BLaER1 treated with 17β-estradiol and CSF1 and Interleukin-3, amounts not matched to agents 10 nM and 100 nM (cell line): ENCODE results near the gene GPC1.

Experiments used
- H3K27ac ChIP-seq, 11 experiments: shearing (Covaris generic); formaldehyde crosslinking; 2 replicates each; pipeline ENCODE4 v1.8.1; 2022
- H3K27me3 ChIP-seq, 11 experiments: shearing (Covaris generic); formaldehyde crosslinking; 2 replicates each; pipeline ENCODE4 v1.8.1; 2022
- H3K36me3 ChIP-seq, 11 experiments: shearing (Covaris generic); formaldehyde crosslinking; 2 replicates each; pipeline ENCODE4 v1.8.1; 2022
- H3K4me1 ChIP-seq, 10 experiments: shearing (Covaris generic); formaldehyde crosslinking; 2 replicates each; pipeline ENCODE4 v1.8.1; 2022
- H3K4me2 ChIP-seq, 11 experiments: shearing (Covaris generic); formaldehyde crosslinking; 2 replicates each; pipeline ENCODE4 v1.8.1; 2022
- H3K4me3 ChIP-seq, 10 experiments: shearing (Covaris generic); formaldehyde crosslinking; 2 replicates each; pipeline ENCODE4 v1.8.1; 2022
- H3K9ac ChIP-seq, 11 experiments: shearing (Covaris generic); formaldehyde crosslinking; 2 replicates each; pipeline ENCODE4 v1.8.1; 2022
- H3K9me3 ChIP-seq, 11 experiments: shearing (Covaris generic); formaldehyde crosslinking; replicated peaks in 1 of 11; 2 replicates each; pipeline ENCODE4 v1.8.1; 2022
- H4K20me1 ChIP-seq, 11 experiments: shearing (Covaris generic); formaldehyde crosslinking; 2 replicates each; pipeline ENCODE4 v1.8.1; 2022
- Cebpa-rat ChIP-seq, 11 experiments: shearing (Covaris generic); IDR thresholded peaks; 2 replicates each; pipeline ENCODE4 v1.8.1; 2022

Gene GPC1

DNA sequence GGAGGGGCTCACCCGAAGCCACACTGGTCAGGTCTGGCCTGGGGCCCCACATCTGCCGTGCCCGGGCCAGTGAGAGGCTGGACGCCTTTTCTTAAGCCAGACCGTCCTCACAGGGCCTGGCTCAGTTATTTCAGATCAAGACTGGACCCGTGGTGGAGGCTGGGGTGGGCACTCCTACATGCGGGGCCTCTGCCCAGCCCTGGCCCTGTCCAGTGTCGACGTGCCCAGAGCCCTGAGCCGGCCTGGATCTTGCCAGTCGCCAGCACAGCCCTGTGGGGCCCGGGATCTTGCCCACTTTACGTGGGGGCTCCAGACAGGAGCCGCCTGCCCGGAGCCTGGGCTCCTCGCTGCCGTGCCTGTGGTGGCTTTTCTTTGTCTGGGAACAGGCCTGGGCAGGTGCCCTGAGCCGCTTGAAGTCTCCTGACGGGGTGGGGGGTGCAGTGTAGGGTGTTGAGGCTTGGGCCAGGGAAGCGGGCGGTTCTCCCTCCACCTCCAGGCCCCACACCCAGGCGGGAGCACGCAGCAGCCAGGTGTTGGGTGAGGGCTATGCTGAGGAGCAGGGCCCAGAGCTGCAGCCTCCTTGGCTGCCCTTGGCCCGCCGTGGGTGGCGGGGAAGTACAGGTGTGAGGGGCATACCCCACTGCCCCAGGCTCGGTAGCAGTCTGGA is 6.0 kb downstream of the GPC1 start:
- no peaks in the 10 kb centered on the region for H3K9me3 ChIP-seq
- no peak overlapping the region for H3K4me3 ChIP-seq
- TF ChIP-seq Cebpa-rat (IDR thresholded peaks at IDR 0.05) = no peak
- peak overlapping the region in 1 of 11 experiments; percentile 3; a peak in 1 of 22 replicates for H3K9ac ChIP-seq
- H3K27ac ChIP-seq = no peak overlapping the region
- peaks cover 0 to 96% (median 54%) of the 10 kb centered on the region in 11 experiments; a peak in 19 of 22 replicates for H4K20me1 ChIP-seq
- H3K4me2 ChIP-seq = no peak overlapping the region
- peaks cover 7 to 18% (median 13%) of the 10 kb centered on the region in 10 experiments for H3K4me1 ChIP-seq
- H3K27me3 ChIP-seq = peaks cover 17 to 20% (median 18%) of the 10 kb centered on the region in 11 experiments
- no peaks in the 10 kb centered on the region for H3K36me3 ChIP-seq

DNA sequence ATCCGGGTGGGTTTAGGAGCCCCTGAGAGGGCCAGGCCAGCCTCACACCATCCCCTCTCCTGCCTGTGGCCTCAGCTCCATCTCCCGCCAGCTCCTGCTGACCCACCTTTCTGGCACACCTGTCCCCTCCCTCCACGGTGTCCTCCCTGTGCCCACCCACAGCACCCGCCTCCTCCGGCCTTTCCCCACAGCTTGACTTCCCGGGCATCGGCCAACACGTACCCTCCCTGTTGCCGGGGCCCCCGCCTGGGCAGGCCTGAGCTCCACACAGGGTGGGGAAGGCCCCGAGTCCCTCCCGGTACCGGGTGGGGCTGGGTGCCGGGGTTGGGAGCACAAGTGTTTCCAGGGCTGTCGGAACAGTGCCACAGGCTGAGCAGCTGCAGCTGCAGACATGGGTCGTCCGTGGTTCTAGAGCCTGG is 6.5 kb downstream of the GPC1 start:
- H3K36me3 ChIP-seq = no peaks in the 10 kb centered on the region
- 0 out of 22 replicates have a peak overlapping the region, but pooled peaks of 1 of the 11 experiments have one; percentile 3 for H3K9ac ChIP-seq
- H3K4me3 ChIP-seq = no peak overlapping the region
- H3K9me3 ChIP-seq = no peaks in the 10 kb centered on the region
- peaks cover 0 to 96% (median 49%) of the 10 kb centered on the region in 11 experiments; a peak in 19 of 22 replicates for H4K20me1 ChIP-seq
- H3K4me1 ChIP-seq = peaks cover 2 to 13% (median 8%) of the 10 kb centered on the region in 10 experiments
- no peak overlapping the region for H3K27ac ChIP-seq
- no peak overlapping the region for H3K4me2 ChIP-seq
- TF ChIP-seq Cebpa-rat (IDR thresholded peaks at IDR 0.05) = no peak
- H3K27me3 ChIP-seq = peaks cover 12 to 15% (median 12%) of the 10 kb centered on the region in 11 experiments

DNA sequence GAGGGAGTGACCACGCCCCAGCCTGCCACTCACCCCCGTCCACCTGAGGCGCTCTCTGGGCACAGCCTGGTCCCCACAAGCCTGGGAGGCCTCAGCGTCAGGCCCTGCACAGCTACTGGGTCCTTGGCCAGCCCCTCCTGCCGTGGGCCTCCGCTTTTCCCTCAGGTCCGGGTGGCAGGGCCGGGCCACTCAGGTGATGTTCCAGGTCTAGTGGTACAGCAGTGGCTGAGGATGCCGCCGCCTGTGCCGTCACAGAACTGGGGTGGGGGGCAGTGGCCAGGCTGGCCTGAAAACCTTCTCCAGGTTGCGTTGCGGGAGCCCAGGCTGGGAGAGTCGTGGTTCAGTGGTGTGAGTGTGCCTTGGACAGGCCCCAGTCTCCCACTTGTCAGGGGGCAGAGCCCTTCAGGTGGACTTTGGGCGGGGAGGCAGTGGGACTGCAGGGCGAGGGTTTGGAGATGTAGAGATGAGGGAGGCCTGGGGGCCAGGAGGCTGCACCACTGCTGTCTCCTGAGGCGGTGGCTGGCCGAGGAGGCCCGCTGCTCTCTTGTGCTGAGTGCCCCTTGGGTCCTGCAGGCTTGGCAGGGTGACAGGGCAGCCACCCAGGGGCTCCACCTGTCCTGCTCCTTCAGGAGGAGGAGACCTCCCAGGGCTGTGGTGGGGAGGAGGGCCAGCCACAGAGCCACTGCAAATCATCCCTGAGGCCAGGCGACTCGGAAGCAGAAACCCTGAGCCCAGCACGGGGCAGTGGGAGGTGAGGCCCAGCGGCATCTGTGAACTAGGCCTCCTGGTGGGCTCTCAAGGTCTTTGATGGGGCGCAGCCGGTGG is 7.6 kb downstream of the GPC1 start:
- no peak overlapping the region for H3K27ac ChIP-seq
- H4K20me1 ChIP-seq = peaks cover 0 to 96% (median 48%) of the 10 kb centered on the region in 11 experiments; a peak in 18 of 22 replicates
- no peaks in the 10 kb centered on the region for H3K9me3 ChIP-seq
- no peak overlapping the region for H3K4me2 ChIP-seq
- H3K9ac ChIP-seq = no peak overlapping the region; a peak in 1 of 22 replicates
- peaks cover 0 to 4% (median under 1%) of the 10 kb centered on the region in 10 experiments; a peak in 8 of 20 replicates for H3K4me1 ChIP-seq
- TF ChIP-seq Cebpa-rat (IDR thresholded peaks at IDR 0.05) = no peak
- no peaks in the 10 kb centered on the region for H3K36me3 ChIP-seq
- H3K4me3 ChIP-seq = no peak overlapping the region
- H3K27me3 ChIP-seq = peaks cover under 1 to 4% (median 1%) of the 10 kb centered on the region in 11 experiments

DNA sequence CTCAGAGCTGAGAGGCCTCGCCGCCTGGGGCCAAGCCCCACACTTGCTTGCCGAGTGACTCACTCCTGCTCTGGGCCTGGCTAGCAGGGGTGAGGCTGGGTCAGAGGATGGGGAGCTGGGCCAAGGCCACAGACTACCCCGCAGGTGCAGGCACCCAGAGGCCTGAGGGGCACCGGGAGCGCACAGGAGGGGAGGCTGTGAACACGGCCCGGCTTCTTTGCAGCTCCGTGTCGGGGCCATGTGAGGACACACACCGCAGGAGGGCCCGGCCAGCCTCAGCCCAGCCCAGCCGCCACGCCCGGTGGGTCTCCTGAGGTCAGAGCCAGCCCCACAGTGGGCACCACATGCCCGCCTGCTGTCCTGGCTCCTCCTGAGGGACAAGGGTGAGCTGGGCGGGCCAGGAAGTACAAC is 8.4 kb downstream of the GPC1 start:
- H3K27me3 ChIP-seq = no peaks in the 10 kb centered on the region
- H3K9me3 ChIP-seq = no peaks in the 10 kb centered on the region
- peaks cover 0 to 97% (median 48%) of the 10 kb centered on the region in 11 experiments; a peak in 18 of 22 replicates for H4K20me1 ChIP-seq
- no peaks in the 10 kb centered on the region for H3K4me1 ChIP-seq
- H3K4me3 ChIP-seq = no peak overlapping the region
- no peak overlapping the region for H3K4me2 ChIP-seq
- no peaks in the 10 kb centered on the region for H3K36me3 ChIP-seq
- TF ChIP-seq Cebpa-rat (IDR thresholded peaks at IDR 0.05) = no peak
- no peak overlapping the region for H3K9ac ChIP-seq
- no peak overlapping the region for H3K27ac ChIP-seq

DNA sequence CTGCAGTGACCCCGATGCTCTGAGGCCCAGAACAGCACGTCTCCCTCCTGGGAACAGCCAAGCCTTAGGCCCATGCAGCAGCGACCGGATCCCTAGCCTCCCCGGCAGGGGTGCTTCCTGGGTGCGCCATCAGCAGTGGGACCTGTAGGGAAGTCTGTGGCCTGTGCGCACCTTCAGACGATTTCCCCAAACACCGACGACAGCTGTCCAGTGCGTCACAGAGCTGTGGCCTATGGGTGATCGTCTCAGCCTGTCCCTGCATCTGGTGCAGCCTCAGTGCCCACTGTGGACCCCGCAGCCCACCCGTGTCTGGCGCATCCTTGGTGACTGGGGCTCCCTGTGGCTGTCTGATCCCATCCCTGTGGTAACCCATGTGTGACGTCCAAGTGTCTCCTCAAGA is 9.0 kb downstream of the GPC1 start:
- peaks cover 0 to 2% (median under 1%) of the 10 kb centered on the region in 10 experiments; a peak in 7 of 20 replicates for H3K4me1 ChIP-seq
- no peak overlapping the region for H3K4me2 ChIP-seq
- no peak overlapping the region for H3K27ac ChIP-seq
- TF ChIP-seq Cebpa-rat (IDR thresholded peaks at IDR 0.05) = no peak
- no peaks in the 10 kb centered on the region for H3K36me3 ChIP-seq
- no peak overlapping the region for H3K9ac ChIP-seq
- H3K4me3 ChIP-seq = no peak overlapping the region
- H4K20me1 ChIP-seq = peaks cover 0 to 96% (median 48%) of the 10 kb centered on the region in 11 experiments; a peak in 18 of 22 replicates
- H3K9me3 ChIP-seq = no peaks in the 10 kb centered on the region
- peaks cover 0 to 1% (median 0%) of the 10 kb centered on the region in 11 experiments; a peak in 2 of 22 replicates for H3K27me3 ChIP-seq

DNA sequence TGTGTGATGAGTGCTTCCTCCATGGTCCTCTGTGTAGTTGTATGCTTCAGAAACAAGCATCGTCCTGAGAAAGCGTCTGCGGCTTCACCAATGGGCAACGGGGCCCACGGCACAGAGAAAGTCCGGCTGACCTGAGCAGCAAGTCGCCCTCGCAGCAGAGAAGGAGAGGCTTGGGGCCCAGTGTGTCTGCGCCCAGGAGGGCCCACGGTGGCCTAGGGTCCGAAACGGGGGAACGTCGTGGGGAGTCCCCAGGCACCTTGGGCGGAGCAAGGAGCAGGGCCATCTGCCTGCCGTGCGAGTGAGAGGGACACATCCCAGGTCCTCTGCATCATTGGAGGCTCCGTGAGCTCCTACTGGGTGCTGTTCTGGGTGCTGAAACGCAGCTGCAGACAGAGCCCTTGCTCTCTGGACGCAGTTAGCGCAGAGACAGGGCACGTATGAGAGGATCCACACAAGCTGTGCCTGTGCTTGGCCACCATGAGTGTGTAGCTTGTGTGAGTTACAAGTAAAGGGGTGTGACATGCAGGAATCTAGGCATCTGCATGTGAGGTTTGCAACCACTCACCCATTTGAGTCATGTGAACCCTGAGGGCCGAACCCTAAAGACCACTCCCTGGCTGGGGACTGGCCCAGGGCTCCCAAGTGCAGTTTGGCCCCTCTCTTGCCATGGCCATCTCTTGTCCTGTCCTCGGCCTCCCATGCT is 10.6 kb downstream of the GPC1 start:
- Histone ChIP-seq H4K20me1 (peaks cover 0 to 96% (median 61%) of the 10 kb centered on the region in 11 experiments; a peak in 18 of 22 replicates), H3K4me3 (no peak overlapping the region), H3K27me3 (peaks cover 0 to 18% (median under 1%) of the 10 kb centered on the region in 11 experiments; a peak in 8 of 22 replicates), H3K27ac (no peak overlapping the region), H3K9me3 (no peaks in the 10 kb centered on the region), H3K36me3 (no peaks in the 10 kb centered on the region), H3K4me1 (peaks cover 12 to 18% (median 16%) of the 10 kb centered on the region in 10 experiments), H3K9ac (no peak overlapping the region), H3K4me2 (no peak overlapping the region)
- no peak for TF ChIP-seq Cebpa-rat (IDR thresholded peaks at IDR 0.05)

DNA sequence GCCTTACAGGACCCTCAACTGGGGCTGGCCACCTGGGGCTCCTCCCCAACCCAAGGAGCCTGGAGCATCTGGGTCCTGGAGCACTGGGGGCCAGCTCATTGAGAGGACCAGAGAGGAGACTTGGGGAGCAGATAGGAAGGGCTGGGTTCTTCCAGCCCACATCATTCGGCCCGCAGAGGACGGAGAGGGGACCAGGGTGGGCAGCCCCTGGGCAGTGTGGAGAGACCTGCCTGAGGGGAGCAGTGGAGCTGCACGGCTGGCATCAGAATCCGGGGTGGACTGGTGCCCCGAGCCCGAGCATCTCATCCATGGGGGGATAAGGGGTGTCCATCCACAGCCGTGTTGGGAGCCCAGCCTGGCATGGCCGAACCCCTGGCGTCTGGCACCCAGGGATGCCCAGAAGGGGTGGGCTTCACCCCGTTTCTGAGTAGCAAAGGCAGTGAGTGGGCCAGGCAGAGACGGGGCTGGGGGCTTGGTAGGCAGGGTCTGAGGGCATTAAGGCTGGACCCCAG is 11.3 kb downstream of the GPC1 start:
- Histone ChIP-seq H3K4me3 (no peak overlapping the region), H3K36me3 (no peaks in the 10 kb centered on the region), H3K4me2 (no peak overlapping the region), H3K9ac (no peak overlapping the region), H3K9me3 (no peaks in the 10 kb centered on the region), H3K4me1 (peaks cover 15 to 24% (median 22%) of the 10 kb centered on the region in 10 experiments), H4K20me1 (peaks cover 0 to 97% (median 67%) of the 10 kb centered on the region in 11 experiments; a peak in 18 of 22 replicates), H3K27me3 (peaks cover 3 to 24% (median 6%) of the 10 kb centered on the region in 11 experiments; a peak in 20 of 22 replicates), H3K27ac (no peak overlapping the region)
- TF ChIP-seq Cebpa-rat (IDR thresholded peaks at IDR 0.05) = no peak

DNA sequence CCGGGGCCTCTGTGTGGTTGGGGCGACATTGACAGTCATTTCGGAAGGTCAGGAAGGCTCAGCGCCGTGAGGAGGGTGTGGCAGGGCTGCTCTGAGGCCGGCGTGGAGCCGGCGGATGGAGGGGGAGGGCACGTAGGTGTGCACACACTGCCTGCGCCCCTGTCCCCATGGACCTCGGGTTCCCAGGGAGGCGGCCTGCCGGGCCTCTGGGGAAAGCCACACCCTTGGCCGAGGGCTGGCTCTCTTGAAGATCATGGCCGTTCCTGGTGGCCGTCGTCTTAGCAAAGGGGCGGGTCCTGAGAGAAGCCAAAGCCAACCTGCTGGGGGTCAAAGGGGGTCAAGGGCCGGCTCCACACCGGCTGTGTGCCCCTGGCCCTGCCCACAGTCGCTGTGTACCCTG is 11.9 kb downstream of the GPC1 start:
- Histone ChIP-seq H3K27ac (no peak overlapping the region), H3K4me3 (no peak overlapping the region), H3K27me3 (peaks cover 9 to 30% (median 12%) of the 10 kb centered on the region in 11 experiments), H3K4me2 (no peak overlapping the region), H3K9ac (no peak overlapping the region), H3K36me3 (no peaks in the 10 kb centered on the region), H3K4me1 (peaks cover 15 to 30% (median 28%) of the 10 kb centered on the region in 10 experiments), H3K9me3 (no peaks in the 10 kb centered on the region), H4K20me1 (peaks cover 0 to 100% (median 73%) of the 10 kb centered on the region in 11 experiments; a peak in 18 of 22 replicates)
- TF ChIP-seq Cebpa-rat (IDR thresholded peaks at IDR 0.05) = no peak
